ENCODE data around the gene HCFC1R1. TPM values are rescaled to one million over a fixed set of nuclear protein-coding genes. Genes with fewer than 3 reads are reported as not detected.

Gene HCFC1R1
- total and polyA plus RNA-seq, 2 experiments from 2014 or later = 35.7 to 158 TPM

DNA sequence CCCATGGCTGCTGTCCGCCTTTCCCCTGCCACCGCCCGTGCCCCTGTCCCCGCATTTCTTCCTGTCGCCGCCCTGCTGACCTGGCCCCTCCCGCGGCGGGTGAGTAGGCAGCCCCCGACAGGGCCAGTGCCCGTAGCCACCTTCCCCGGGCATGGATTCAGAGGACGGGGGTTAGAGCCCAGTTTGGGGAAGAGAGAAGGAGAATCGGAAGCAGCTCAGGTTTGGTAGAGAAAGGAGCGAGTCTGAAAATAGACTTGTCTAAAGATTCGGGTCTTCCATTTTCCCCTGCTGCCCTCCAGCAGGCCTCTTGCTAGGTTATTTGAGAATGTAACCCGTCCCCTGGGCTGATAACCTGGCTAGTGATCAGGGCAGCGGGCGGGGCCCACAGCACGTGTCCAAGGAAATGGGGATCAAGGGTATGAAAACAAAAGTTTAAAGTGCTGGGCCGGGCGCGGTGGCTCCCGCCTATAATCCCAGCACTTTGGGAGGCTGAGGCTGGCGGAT is 18.9 kb downstream of the HCFC1R1 start:
- TF ChIP-seq EZH2phosphoT487 (IDR thresholded peaks at IDR 0.05; ENCODE audit: low read depth, severe bottlenecking, unreplicated experiment) (no peak), EZH2 (IDR thresholded peaks at IDR 0.05; ENCODE audit: borderline replicate concordance) (no peak)
- TF ChIP-seq, protein P1, sequence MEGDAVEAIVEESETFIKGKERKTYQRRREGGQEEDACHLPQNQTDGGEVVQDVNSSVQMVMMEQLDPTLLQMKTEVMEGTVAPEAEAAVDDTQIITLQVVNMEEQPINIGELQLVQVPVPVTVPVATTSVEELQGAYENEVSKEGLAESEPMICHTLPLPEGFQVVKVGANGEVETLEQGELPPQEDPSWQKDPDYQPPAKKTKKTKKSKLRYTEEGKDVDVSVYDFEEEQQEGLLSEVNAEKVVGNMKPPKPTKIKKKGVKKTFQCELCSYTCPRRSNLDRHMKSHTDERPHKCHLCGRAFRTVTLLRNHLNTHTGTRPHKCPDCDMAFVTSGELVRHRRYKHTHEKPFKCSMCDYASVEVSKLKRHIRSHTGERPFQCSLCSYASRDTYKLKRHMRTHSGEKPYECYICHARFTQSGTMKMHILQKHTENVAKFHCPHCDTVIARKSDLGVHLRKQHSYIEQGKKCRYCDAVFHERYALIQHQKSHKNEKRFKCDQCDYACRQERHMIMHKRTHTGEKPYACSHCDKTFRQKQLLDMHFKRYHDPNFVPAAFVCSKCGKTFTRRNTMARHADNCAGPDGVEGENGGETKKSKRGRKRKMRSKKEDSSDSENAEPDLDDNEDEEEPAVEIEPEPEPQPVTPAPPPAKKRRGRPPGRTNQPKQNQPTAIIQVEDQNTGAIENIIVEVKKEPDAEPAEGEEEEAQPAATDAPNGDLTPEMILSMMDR (IDR thresholded peaks at IDR 0.05; ENCODE audit: poor library complexity) = no peak
- Histone ChIP-seq H3K4me3 (peak overlapping the region; percentile 43), H3K4me1 (ENCODE audit: insufficient read depth) (peaks cover 34% of the 10 kb centered on the region), H3K9me3 (ENCODE audit: low read depth) (no peaks in the 10 kb centered on the region), H3K27ac (peak overlapping the region; percentile 97), H3K27me3 (no peaks in the 10 kb centered on the region), H3K79me2 (no peaks in the 10 kb centered on the region), H3K4me2 (peak overlapping the region; percentile 83), H3K9me2 (replicated peaks; ENCODE audit: insufficient read depth) (no peaks in the 10 kb centered on the region), H3K36me3 (replicated peaks; ENCODE audit: insufficient read depth, low read depth) (no peaks in the 10 kb centered on the region), H2AFZ (no peak overlapping the region), H4K20me1 (ENCODE audit: insufficient read depth, poor library complexity, severe bottlenecking) (no peaks in the 10 kb centered on the region)
- DNase-seq (ENCODE audit: low spot score) = peak; percentile 59
- 4% methylated on average over 21 of the region's 25 CpGs for WGBS (ENCODE audit: low lambda C conversion rate, missing lambda C conversion rate)

DNA sequence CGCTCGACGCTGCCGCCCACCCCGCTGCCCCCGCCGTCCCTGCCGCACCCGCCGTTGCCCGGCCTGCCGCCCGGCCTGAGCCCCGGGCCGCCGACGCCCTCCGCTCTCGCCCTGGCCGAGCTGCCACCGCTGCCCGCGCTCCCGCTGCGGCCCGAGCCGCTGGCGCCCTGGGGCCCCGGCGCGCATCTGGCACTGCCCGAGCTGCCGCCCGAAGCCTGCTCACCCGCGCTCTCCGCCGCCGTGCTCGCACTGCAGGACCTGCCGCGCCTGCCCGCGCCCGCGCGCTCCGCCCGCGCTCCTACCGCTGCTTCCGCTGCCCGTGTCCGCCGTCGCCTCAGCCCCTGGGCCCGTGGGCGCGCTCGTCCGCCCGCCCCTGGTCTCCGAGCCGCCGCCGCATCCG is 19.4 kb downstream of the HCFC1R1 start:
- DNase-seq (ENCODE audit: low spot score) = peak; percentile 62
- Histone ChIP-seq H4K20me1 (ENCODE audit: insufficient read depth, poor library complexity, severe bottlenecking) (no peaks in the 10 kb centered on the region), H3K36me3 (replicated peaks; ENCODE audit: insufficient read depth, low read depth) (no peaks in the 10 kb centered on the region), H3K4me1 (ENCODE audit: insufficient read depth) (peaks cover 31% of the 10 kb centered on the region), H3K79me2 (no peaks in the 10 kb centered on the region), H2AFZ (no peak overlapping the region), H3K4me3 (no peak overlapping the region), H3K9me3 (ENCODE audit: low read depth) (no peaks in the 10 kb centered on the region), H3K27me3 (no peaks in the 10 kb centered on the region), H3K4me2 (no peak overlapping the region), H3K27ac (no peak overlapping the region), H3K9me2 (replicated peaks; ENCODE audit: insufficient read depth) (no peaks in the 10 kb centered on the region)
- TF ChIP-seq EZH2 (IDR thresholded peaks at IDR 0.05; ENCODE audit: borderline replicate concordance) = no peak
- no peak for TF ChIP-seq EZH2phosphoT487 (IDR thresholded peaks at IDR 0.05; ENCODE audit: low read depth, severe bottlenecking, unreplicated experiment)
- TF ChIP-seq, protein P1 (IDR thresholded peaks at IDR 0.05; ENCODE audit: poor library complexity) = no peak
- 0% methylated on average over 1 of the region's 67 CpGs for WGBS (ENCODE audit: low lambda C conversion rate, missing lambda C conversion rate)

DNA sequence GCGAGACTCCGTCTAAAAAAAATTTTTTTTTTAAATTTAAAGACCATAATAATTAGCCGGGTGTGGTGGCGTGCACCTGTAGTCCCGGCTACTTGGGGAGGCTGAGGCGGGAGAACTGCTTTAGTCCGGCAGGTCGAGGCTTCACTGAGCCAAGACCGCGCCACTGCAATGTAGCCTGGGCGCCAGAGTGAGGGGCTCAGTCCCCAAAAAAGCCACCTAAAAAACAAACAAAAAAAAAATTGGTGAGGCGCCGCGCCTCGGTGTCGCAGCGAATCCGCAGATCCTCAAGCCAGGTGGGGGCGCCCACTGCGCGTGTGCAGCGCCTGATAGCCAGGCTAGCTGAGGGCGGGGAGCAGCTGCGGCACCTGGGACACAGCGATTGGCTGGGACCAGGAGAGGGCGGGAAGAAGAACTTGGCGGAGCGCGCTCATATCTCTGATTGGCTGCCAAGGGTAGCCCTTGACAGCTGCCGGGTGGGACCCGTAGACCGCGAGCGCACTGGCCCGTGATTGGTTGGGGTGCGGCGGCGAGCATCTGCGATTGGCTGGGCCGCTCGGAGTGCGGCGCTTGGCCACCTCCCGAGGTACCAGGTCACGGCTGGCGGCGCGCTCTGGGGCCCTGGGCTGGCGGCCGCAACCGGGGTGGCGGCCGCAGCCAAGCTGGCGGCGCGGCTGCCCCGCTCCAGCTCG is 20.0 kb downstream of the HCFC1R1 start:
- no peaks in the 10 kb centered on the region for H3K79me2 ChIP-seq
- no peaks in the 10 kb centered on the region for H3K9me2 ChIP-seq (replicated peaks; ENCODE audit: insufficient read depth)
- WGBS (ENCODE audit: low lambda C conversion rate, missing lambda C conversion rate) = 9% methylated on average over 50 of the region's 58 CpGs
- no peaks in the 10 kb centered on the region for H4K20me1 ChIP-seq (ENCODE audit: insufficient read depth, poor library complexity, severe bottlenecking)
- TF ChIP-seq, protein P1 (IDR thresholded peaks at IDR 0.05; ENCODE audit: poor library complexity) = peak; percentile 65
- no peak for TF ChIP-seq EZH2phosphoT487 (IDR thresholded peaks at IDR 0.05; ENCODE audit: low read depth, severe bottlenecking, unreplicated experiment)
- no peak overlapping the region for H3K4me3 ChIP-seq
- no peak overlapping the region for H2AFZ ChIP-seq
- no peaks in the 10 kb centered on the region for H3K9me3 ChIP-seq (ENCODE audit: low read depth)
- DNase-seq (ENCODE audit: low spot score) = peak; percentile 99
- peak overlapping the region; percentile 61 for H3K4me2 ChIP-seq
- no peaks in the 10 kb centered on the region for H3K27me3 ChIP-seq
- H3K4me1 ChIP-seq (ENCODE audit: insufficient read depth) = peaks cover 25% of the 10 kb centered on the region
- H3K36me3 ChIP-seq (replicated peaks; ENCODE audit: insufficient read depth, low read depth) = no peaks in the 10 kb centered on the region
- H3K27ac ChIP-seq = no peak overlapping the region

Data from hepatocyte (in vitro differentiated cells).